Stimulated activated CD4-positive, alpha-beta T cell treated with anti-CD3 and anti-CD28 coated beads, TNF-alpha, amount 100 ng/mL, for 24 hours (primary cell): ENCODE results near the gene CNTNAP3.
"Not testable (repeated sequence)": the region's sequence is repeated elsewhere in the genome, so short reads cannot be mapped to it uniquely, and the experiment has no call there.

Experiments
- DNase-seq, 3 experiments: peaks; one replicate each; pipeline ENCODE4 v3.0.0-alpha.2; 2020; ENCODE audit warnings: low read depth in 3 of 3

The CNTNAP3 gene

DNA sequence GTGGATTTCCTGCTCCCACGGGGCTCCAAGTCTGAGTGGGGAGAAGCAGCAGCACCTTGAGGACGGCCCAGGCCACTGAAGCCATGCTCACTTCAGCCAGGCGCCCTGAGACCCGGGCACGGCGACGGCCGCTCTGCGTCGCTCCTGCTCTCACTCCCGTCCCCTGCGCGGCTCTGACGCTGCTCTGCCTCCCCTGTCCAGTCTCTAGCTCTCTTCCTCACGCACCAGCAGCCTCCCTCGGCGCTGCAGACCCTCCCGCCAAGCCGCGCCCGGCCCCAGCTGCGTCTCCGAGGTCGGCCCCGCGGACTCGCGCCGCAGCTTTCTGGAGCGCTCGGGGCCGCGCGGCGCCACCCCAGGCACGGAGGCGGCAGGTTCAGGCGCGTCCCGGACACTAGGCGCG is at the start of gene CNTNAP3:
Gene CNTNAP3 (minus strand): TSS at position 188 of the 400 bp plus-strand sequence. CDS start 103 bp downstream, at position 85.
- not testable (repeated sequence) for DNase-seq

DNA sequence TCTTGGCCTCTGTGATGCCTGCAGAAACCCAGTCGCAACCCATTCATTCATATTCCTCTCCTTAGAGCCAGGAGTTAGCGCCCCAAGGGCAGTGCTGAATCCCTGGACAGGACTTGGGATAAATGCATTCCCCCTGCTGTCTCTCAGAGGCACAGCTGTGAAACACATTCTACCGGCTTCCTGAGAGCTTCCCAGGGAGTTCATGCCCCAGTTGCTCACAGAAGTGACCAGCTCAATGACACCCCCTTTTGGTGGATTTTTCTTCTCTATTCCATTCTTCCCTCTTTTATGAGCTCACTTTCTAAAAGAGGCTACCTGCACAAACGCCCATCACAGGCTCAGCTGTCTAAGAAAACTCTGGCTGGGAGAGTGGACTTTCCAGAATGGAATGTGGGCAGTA is 8.0 kb downstream of the CNTNAP3 start:
- DNase-seq: not testable (repeated sequence)

DNA sequence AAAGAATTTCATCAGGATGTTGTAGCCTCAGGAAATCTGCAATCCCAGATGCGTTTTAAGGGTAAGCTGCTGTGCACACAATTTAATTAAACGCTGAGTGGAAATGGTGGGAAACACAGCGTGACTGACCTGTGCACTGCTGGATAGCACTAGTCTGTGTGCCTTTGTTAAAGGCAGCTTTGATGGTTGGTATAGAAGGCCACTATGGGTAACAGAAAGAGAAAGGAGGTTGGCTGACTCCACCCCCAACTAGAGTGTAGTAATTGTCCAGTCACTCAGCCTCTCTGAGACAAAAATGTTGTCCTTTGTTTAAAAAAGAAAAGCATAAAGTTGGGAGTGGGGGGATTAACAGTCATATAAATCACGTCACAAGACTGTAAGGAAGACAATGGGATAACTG is 45.5 kb downstream of the CNTNAP3 start:
- not testable (repeated sequence) for DNase-seq

DNA sequence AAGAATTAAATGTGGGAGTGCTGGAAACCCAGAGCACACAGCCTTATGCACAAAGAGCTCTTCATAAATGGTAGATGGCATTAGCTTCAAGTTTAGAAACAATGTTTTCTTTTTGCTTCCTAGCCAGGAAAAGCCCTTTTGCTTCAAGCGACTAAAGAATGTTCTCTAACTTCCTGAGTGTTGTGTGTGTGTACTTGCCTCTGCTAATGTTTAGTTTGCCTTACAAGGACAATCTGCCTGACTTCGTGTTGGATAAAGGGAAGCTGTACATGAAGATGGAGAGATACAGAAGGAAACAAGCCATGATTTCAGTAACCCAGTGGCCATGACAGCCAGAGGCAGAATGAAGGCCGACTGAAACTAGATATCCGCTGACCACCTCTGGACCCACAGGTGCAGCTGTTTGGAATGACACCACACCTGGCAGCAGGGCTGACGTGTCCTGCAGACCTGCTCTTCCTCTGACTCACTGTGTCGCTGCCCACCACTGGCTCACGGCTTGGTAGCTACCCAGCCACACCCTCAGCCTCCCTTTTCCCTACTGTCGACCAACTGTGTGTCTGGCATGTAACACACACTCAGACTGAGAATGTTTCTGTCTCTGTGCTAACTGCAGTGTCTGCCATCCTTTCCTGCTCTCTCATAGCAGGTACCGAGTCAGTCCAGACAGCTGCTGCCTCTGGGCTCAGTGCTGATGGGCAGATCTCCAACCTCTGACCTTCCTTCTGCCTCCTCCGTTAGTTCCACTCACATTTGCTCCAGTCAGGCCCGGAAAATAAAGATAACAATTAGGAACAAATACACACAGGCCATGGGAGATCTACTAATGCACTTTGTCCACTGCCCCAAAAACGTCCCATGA is 55.6 kb downstream of the CNTNAP3 start:
- DNase-seq: not testable (repeated sequence)

DNA sequence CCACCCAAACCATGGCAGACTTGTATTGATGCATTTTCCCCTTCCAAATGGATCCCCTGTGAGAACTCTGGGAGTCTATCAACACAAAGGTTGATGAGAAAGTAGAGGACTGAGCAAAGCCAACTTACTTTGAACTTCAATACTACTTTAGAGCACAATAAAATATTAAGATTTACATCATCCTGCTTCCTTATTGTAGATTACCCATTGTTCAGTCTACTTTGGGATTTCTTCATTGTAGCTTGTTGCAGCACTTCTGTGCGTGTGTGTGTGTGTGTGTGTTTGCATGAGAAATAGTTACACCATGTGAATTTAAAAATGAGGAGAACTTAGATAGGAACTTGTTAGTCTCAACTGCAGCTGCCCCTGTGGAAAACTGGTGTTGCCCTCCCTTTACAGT is 72.0 kb downstream of the CNTNAP3 start:
- not testable (repeated sequence) for DNase-seq

DNA sequence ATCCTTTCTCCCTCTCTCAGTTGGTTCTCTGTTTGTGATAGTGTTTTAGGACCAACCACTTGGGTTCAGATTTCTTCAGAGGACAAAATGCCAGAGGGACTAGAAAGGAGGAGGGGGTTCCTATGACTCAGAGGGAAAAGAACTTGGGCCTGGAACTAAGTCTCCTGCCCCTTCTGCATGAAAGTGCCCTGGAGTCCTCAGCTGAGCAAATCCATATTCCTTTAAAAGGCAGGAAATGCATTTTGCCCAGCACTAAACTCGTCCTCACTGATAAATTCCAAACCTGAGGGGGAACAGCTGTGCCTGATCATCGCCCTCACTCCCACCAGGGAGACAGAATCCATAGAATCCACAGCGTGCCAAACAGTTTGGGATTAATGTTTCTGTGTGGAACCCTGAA is 78.2 kb downstream of the CNTNAP3 start:
- DNase-seq: not testable (repeated sequence)

DNA sequence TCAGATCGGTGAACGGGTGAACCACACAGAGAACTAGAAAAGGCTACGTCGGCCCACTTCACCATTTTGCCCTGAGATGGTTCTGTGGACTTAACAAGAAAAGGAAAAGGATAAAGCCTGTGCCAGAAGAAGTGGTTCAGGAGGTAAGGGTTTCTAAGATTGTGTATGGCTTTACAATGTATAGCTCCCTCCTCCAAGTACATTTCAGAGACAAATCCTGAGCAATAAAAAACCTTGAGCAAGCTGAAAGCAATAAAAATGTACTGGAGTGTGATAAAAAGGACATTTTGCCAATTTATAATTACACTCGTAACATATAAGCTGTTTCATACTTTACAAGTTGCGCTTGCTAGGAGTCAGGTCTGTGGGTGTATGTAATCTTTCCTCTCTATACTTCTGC is 81.3 kb downstream of the CNTNAP3 start:
- not testable (repeated sequence) for DNase-seq

DNA sequence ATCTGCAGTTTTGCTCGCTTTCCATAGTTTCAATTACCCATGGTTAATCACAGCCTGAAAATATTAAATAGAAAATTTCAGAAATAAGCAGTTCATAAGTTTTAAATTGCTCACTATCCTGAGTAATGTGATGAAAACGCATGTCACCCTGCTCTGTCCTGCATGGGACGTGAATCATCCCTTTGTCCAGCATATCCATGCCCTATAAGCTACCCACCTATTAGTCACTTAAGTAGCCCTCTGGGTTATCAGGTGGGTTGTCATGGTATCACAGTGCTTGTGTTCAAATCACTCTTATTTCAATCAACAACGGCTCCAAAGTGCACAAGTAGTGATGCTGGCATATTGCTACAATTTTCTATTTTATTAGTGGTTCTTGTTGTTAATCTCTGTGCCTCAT is 82.1 kb downstream of the CNTNAP3 start:
- DNase-seq: not testable (repeated sequence)

DNA sequence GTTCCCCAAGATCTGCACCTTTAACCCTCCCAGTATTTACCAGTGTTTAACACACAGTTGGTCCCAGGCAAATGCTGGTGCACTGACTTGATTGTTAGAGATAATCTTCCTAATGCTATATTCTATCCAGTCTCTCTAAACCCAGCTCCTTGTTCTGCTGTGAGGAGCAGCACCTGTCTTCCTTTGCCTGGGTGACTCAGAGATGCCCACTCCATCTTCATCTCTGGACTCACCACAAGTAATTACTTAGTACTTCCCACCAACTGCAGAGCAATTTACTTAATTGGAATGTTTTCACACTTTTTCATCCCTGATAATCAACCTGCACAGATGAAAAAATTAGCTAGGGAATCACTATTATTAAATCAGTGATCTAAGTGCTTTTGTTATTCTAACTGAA is 87.6 kb downstream of the CNTNAP3 start:
- not testable (repeated sequence) for DNase-seq

DNA sequence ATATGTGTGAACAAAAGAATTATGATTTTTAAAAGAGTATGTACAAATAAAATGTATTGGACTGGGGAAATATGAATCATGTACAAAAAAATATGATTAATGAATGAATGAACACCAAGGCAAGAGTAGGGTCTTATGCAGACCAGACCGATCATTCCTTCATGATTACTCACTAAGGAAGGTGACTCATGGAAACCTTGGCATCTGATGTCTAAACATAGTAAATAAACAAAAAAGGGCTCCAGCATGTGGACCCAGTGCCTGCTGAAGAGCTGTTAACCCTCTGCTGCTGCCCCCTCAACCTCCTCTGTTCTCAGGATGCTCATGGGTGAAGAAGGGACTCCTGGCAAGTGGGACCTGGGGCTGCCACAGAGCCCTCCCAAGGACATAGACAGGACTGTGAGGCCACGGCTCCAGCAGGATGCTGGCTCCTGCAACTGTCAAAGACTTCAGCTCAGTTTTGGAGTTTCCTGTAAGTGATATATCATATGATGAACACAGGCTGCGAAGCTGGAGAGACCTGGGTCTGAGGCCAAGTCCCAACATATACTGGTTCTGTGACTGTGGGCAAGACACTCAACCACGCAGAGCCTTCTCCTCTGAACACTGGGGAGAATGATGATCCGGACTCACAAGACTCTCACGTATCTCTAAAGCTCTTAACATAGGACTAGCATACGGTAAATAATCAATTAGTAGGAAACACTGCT is 89.8 kb downstream of the CNTNAP3 start:
- DNase-seq: not testable (repeated sequence)

DNA sequence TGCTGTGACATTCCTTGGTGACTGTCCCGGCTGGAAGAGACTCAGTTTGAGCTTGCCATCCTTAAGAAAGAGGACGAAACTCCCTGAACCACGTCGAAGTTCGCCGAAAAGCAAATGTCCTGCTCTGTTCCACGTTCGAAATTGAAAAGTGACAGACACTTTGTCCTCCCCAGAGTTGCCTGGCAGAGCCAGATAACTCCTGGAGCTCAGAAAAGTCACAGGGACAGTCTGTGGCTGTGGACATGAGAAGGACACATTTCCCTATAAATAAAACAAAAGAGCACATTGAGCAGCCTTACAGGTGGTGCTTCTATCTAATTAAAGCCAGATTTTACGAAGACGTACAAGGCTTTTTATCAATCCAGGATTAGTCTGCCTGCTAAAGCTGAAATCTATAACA is 116.6 kb downstream of the CNTNAP3 start:
- not testable (repeated sequence) for DNase-seq

DNA sequence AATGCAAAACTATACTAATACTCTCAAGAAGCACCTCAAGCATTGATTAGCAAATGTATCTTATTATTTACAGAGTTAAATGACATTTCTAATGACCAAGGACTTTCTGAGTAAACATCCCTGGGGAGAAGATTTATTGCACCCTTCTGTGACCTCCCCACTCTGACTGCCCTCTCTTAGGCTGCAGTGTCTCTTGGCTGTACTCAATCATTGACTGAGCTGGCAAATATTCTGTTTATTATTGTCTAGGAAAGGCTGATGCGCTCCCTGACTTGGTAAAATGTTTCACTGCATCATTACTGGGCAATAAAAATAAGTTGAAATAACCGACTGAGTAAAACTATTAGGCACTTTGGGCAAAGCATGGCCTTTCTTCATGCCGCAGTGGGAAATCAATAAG is 130.3 kb downstream of the CNTNAP3 start:
- DNase-seq: not testable (repeated sequence)

DNA sequence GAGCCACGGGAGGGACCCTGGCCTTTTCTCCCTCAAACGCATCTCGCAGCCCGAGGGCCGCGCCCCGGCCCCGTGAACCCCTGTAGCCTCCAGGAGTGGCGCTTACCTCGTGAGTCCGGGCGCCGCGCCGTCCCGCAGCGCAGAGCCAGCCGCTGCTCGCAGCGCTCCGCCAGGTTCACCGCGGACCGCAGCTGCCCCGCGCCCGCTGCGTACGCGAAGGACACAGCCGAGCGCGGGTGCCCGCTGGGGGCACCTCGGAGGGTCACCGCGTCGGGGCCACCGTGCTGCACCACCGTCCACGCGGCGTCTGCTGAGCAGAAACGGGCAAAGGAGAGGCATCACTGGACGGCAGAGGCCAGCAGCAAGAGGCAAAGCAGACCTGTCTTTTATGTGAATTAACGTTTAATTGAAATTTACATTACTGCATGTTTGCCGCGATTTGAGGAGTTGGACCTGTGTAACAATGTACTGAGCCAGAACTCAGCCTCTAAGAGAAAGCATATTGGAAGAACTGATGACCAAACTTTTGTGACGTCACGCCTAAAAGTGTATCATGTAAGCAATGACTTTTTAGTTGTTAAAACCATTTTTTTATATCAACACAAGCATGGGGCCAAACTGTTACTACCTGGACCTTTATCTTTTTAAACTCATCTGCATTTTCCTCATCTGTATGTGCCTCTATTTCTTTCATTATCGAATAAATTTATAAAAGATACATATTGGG is 155.0 kb downstream of the CNTNAP3 start:
- DNase-seq: not testable (repeated sequence)

DNA sequence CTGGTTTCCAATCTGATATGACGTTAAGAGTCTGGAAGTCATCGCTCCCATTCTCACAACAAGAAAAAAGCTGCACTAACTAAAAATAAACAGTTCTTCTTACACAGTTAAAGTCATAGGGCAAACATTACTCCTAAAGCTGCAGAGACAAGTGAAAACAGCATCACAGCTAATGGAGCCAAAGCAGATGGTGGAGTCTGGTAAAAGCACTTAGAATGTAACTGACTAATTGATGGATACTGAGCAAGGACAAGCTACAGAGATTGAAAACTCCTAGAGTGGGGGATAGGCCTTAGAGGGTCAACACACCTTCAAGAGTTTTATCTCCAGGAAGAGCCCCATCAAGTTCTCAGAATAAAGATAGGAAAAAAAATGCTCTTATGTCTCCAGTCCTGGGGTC is 166.6 kb downstream of the CNTNAP3 start:
- DNase-seq: not testable (repeated sequence)

DNA sequence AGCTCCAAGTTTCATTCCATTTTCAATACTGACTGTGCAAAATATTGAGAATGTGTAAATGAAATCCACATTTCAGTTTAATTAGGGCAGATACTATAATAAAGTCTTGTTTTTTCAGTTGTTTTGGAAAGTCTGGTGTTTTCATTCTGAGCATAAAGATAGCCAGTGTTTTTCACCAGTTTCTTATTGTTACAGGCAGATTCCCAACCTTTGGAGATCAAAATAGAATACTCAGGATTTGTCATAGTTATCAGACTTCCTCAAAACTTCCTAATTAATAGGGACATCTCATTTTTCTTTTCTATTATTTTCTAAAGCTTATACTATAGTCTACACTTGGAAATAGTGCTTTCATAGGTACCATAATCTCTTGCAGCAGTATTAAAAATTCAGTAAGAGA is 176.2 kb downstream of the CNTNAP3 start:
- DNase-seq: not testable (repeated sequence)

DNA sequence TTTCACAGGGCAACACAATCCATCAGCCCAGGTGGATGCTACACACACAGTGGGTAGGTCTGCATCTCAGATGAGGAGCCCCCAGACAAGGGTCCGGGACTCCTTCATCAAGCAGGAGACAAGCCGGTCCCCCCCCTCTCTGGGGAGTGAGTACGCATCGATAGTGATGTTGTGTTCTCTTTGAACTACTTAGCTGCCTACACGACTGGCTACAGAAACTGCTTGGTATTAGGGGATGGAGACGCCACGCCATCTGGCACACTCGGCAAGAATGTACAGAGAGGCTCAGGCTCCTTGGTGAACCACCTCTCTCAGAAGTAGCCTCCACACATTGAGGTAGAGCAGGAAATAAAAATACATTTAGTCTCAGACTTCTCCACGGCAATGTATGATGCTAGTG is 179.8 kb downstream of the CNTNAP3 start:
- DNase-seq: no peak

DNA sequence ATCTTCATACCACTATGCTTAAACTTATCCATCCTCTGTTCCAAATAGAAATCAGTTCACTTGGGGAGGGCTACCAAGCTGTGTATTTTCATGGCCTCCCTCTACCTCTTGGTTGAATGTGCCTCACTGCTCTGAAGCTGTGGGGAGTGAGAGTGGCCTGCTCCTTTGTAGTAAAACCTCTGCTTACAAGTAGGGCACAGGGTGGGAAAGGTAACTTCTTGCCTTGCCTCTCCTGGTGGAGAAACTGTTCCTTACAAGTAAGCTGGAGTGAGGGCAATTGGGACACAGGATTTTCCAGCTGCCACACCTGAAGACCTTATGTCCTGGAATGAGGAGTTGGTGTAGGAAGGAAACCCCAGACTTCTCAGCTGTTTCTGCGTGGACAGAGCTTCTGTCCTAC is 190.8 kb downstream of the CNTNAP3 start:
- not testable (repeated sequence) for DNase-seq

DNA sequence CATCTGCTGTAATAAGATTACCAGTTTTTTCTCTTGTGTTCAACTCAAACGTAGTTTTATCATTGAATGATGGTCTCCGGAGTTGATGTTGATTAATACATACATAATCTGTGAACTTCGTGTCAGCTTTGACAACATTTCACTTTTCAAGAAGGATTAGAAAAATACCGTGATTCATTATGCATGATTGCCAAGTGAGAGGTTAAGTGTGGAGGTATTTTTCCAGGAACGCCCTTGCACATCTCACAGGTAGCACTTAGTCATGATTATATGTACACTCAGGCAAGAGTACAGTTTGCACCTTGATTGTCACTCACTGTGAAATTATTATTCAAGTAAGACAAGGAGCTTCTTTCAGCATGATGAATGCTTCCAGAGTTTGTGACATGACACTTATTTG is 202.7 kb downstream of the CNTNAP3 start:
- DNase-seq: not testable (repeated sequence)

DNA sequence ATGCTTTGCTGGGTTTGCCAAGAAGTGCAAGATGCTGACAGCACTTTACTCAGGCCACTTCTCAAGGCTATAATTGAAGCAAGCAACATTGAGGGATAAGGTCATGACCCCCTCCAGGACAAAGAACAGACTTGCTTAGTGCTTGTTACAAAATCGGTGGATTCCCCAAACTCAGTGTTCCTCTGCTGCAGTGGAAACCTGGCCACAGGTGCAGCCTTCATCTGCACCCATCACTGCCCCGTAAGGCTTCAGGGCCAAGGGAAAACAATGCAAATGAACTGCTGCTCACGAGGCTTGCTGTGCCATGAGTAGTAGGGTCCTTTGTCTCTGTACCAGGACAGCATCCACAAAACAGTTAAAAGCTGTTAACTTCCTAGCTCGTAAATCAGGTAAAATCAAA is 205.4 kb downstream of the CNTNAP3 start:
- DNase-seq: not testable (repeated sequence)

DNA sequence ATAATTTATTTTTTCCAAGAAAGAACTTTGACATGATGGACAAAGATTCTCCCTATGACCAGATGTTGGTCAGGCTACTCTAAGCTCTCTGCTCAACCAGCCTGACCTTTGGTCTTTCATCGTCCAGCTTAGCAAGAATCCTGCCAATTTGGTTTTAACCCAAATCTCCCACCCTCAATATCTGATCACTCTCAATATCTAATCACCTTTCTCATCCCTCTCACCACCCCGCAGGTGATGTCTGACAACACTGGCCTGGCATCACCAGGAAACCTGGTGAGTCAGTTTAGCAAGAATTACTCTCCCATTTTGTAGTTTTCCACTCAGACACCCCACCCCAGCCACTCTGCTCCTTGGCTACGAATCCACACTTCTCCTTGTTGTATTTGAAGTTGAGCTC is 207.9 kb downstream of the CNTNAP3 start:
- not testable (repeated sequence) for DNase-seq

DNA sequence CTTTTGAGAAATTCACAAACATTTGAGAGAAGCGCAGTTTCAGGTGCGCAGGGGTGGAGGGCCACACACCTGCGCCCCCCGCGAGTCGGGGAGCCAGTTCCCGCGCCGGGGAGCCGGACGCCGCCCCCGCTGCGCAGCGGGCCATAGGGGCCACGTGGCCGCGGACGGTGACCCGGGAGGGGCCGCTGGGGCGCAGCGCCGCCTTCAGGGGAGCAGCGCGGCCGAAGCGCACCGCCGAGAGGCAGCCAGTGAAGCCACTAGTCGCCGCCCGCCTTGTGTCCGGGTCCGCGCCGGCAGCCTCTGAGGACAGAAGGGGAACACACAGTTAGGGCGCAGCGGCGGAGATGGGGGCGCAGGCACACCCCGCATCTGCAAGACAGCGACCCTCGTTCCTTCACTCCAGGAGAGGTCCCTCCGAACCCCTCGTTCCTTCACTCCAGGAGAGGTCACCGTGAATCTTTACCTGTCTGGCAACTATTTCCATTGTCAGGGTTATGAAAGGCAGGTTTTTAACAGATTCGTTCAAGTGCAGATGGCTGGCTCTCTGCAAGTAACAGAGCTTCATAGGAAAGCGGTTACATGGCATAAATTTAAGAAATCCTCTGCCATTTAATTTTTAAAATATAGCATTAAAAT is 209.2 kb downstream of the CNTNAP3 start:
- not testable (repeated sequence) for DNase-seq

DNA sequence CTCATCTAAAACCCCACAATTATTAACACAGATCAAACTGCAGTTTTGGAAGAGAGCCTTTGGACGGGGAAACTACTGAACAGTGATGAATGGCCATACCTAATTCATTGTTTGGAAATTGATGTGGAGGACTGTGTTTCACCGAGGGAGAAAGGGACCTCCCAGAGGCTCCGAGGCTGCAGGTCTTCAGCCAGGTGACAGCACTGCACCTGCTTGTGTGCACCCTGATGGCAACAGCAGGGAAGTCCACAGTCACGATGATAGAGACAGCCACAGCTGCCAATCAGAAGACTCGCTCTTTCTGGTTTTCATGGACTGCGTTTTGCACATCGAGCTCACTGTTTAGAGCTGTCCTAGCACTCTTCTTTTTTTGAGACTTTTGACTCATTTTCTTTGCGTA is 214.4 kb downstream of the CNTNAP3 start:
- not testable (repeated sequence) for DNase-seq
